Measurements from ENCODE around the gene INVS. TPM values are rescaled to one million over a fixed set of nuclear protein-coding genes. Genes with fewer than 3 reads are reported as not detected.

The INVS gene
- total RNA-seq, 6 donors from 2014 or later: 14.7 to 43.0 (median 23.3) TPM

DNA sequence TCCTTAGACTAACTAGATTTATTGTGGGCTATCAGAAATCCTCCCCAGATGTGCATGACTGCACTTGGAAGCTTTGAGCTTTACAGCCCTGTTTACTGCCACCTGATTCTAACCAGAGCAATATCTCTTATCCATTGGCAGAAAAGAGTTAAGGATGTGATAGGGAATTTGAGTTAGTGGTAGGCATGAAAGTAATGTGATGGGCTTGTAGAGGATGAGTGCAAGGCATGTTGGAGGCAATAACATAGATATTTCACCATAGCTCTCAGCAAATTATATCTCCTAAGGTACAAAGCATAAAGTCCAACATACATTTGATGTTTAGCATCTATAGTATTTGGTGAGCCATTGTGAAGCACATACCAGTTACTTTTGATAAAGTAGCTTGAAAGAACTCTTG, 103.8 kb downstream of the INVS start:
- Histone ChIP-seq H3K27ac (no peak overlapping the region), H3K27me3 (no peaks in the 10 kb centered on the region), H3K9me3 (no peaks in the 10 kb centered on the region), H3K4me3 (no peak overlapping the region), H3K36me3 (no peaks in the 10 kb centered on the region), H3K4me1 (no peaks in the 10 kb centered on the region)
- no peak for DNase-seq
- no peak for TF ChIP-seq POLR2A (IDR thresholded peaks at IDR 0.05)
- TF ChIP-seq POLR2AphosphoS5 (IDR thresholded peaks at IDR 0.05): no peak
- no peak for TF ChIP-seq EP300 (IDR thresholded peaks at IDR 0.05)
- TF ChIP-seq, protein P1, sequence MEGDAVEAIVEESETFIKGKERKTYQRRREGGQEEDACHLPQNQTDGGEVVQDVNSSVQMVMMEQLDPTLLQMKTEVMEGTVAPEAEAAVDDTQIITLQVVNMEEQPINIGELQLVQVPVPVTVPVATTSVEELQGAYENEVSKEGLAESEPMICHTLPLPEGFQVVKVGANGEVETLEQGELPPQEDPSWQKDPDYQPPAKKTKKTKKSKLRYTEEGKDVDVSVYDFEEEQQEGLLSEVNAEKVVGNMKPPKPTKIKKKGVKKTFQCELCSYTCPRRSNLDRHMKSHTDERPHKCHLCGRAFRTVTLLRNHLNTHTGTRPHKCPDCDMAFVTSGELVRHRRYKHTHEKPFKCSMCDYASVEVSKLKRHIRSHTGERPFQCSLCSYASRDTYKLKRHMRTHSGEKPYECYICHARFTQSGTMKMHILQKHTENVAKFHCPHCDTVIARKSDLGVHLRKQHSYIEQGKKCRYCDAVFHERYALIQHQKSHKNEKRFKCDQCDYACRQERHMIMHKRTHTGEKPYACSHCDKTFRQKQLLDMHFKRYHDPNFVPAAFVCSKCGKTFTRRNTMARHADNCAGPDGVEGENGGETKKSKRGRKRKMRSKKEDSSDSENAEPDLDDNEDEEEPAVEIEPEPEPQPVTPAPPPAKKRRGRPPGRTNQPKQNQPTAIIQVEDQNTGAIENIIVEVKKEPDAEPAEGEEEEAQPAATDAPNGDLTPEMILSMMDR (IDR thresholded peaks at IDR 0.05): no peak
- no peak for ATAC-seq (ENCODE audit: low FRiP score in 2 of 2)

GRCh38 chr9:100204796-100205195, 105.8 kb downstream of the INVS start:
- DNase-seq: no peak
- 58 to 62% methylated on average over 3 of the region's 3 CpGs for WGBS, 2 donors
- no peak overlapping the region for H3K4me3 ChIP-seq
- ATAC-seq (ENCODE audit: low FRiP score in 2 of 2): no peak
- H3K27ac ChIP-seq: no peak overlapping the region
- no peaks in the 10 kb centered on the region for H3K27me3 ChIP-seq
- no peak for TF ChIP-seq POLR2AphosphoS5 (IDR thresholded peaks at IDR 0.05)
- TF ChIP-seq POLR2A (IDR thresholded peaks at IDR 0.05): no peak
- TF ChIP-seq, protein P1 (IDR thresholded peaks at IDR 0.05): no peak
- no peak for TF ChIP-seq EP300 (IDR thresholded peaks at IDR 0.05)
- H3K9me3 ChIP-seq: no peaks in the 10 kb centered on the region
- H3K36me3 ChIP-seq: no peaks in the 10 kb centered on the region
- no peaks in the 10 kb centered on the region for H3K4me1 ChIP-seq

GRCh38 chr9:100206899-100207298, 107.9 kb downstream of the INVS start:
- H3K4me3 ChIP-seq: no peak overlapping the region
- ATAC-seq (ENCODE audit: low FRiP score in 2 of 2): no peak
- no peak overlapping the region for H3K27ac ChIP-seq
- no peak for TF ChIP-seq POLR2AphosphoS5 (IDR thresholded peaks at IDR 0.05)
- TF ChIP-seq POLR2A (IDR thresholded peaks at IDR 0.05): no peak
- TF ChIP-seq, protein P1 (IDR thresholded peaks at IDR 0.05): no peak
- TF ChIP-seq EP300 (IDR thresholded peaks at IDR 0.05): no peak
- H3K27me3 ChIP-seq: no peaks in the 10 kb centered on the region
- no peaks in the 10 kb centered on the region for H3K9me3 ChIP-seq
- H3K4me1 ChIP-seq: peaks cover 0 to 4% (median 0%) of the 10 kb centered on the region in 4 donors
- H3K36me3 ChIP-seq: no peaks in the 10 kb centered on the region
- WGBS, 2 donors: 68 to 80% methylated on average over 3 of the region's 3 CpGs
- DNase-seq: no peak

- Histone ChIP-seq H3K4me3 (no peak overlapping the region), H3K27me3 (no peaks in the 10 kb centered on the region), H3K4me1 (peaks cover 0 to 4% (median 0%) of the 10 kb centered on the region in 4 donors), H3K27ac (no peak overlapping the region), H3K9me3 (no peaks in the 10 kb centered on the region), H3K36me3 (no peaks in the 10 kb centered on the region)
- TF ChIP-seq, protein P1 (IDR thresholded peaks at IDR 0.05): no peak
- TF ChIP-seq EP300 (IDR thresholded peaks at IDR 0.05) (no peak), POLR2AphosphoS5 (IDR thresholded peaks at IDR 0.05) (no peak), POLR2A (IDR thresholded peaks at IDR 0.05) (no peak)
- 78 to 88% methylated on average over 1 of the region's 1 CpG for WGBS, 2 donors
- ATAC-seq (ENCODE audit: low FRiP score in 2 of 2): no peak
- DNase-seq: no peak
Measured at GRCh38 chr9:100208673-100209072, 109.6 kb downstream of the INVS start.

DNA sequence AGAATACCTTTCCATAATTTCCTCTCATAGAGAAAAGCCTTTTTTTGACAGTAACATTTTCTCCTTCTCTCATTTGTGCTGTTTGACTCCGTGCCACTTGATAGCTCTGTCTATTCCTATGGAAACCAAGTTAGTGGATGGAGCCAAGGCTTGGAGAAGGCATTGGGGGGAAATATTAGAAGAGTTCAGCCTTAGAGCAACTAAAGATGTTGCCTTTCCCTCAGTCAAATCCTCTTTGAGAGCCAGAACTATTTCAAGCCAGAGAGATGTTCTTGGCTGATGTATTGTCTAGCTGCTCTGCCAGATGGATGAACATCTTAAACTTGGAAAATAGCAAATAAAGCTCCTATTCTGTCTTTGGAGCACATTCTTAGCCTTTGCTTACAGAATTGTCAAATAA, 112.4 kb downstream of the INVS start:
- peak in 1 of 2 donors; percentile 70 for ATAC-seq (ENCODE audit: low FRiP score in 2 of 2)
- Histone ChIP-seq H3K9me3 (no peaks in the 10 kb centered on the region), H3K27me3 (no peaks in the 10 kb centered on the region), H3K4me3 (no peak overlapping the region), H3K36me3 (peaks cover 0 to 2% (median 0%) of the 10 kb centered on the region in 4 donors), H3K27ac (no peak overlapping the region), H3K4me1 (peaks cover 0 to 4% (median 0%) of the 10 kb centered on the region in 4 donors)
- TF ChIP-seq POLR2A (IDR thresholded peaks at IDR 0.05): no peak
- TF ChIP-seq EP300 (IDR thresholded peaks at IDR 0.05): no peak
- no peak for TF ChIP-seq POLR2AphosphoS5 (IDR thresholded peaks at IDR 0.05)
- TF ChIP-seq, protein P1 (IDR thresholded peaks at IDR 0.05): no peak
- no peak for DNase-seq
- 86 to 96% methylated on average over 1 of the region's 1 CpG for WGBS, 2 donors

Measured in upper lobe of left lung (tissue), 6 donors.